ENCODE measurements around the gene COL5A1.

COL5A1 gene

GRCh38 chr9:134641173-134641989 is at the start of gene COL5A1:
Gene COL5A1 (plus strand): TSS chr9:134641803. CDS start chr9:134642188, 385 bp downstream.
- TF ChIP-seq CTCF (conservative IDR thresholded peaks at IDR 0.05; ENCODE audit: control insufficient read depth, insufficient read depth, low read depth, low read length): no peak
- DNase-seq (ENCODE audit: low read depth): peak; percentile 84
- H3K4me3 ChIP-seq (ENCODE audit: control insufficient read depth, low read depth, low read length): peak within 1 kb of the TSS; percentile 80

- H3K4me3 ChIP-seq (ENCODE audit: control insufficient read depth, low read depth, low read length): no peak overlapping the region
- peak; percentile 94 for DNase-seq (ENCODE audit: low read depth)
- no peak for TF ChIP-seq CTCF (conservative IDR thresholded peaks at IDR 0.05; ENCODE audit: control insufficient read depth, insufficient read depth, low read depth, low read length)
These were observed 49.4 kb upstream of the COL5A1 start for GRCh38 chr9:134592018-134592818.

- no peak overlapping the region for H3K4me3 ChIP-seq (ENCODE audit: control insufficient read depth, low read depth, low read length)
- TF ChIP-seq CTCF (conservative IDR thresholded peaks at IDR 0.05; ENCODE audit: control insufficient read depth, insufficient read depth, low read depth, low read length): no peak
- no peak for DNase-seq (ENCODE audit: low read depth)
These were observed 48.8 kb upstream of the COL5A1 start for GRCh38 chr9:134592819-134593200.

- no peak for DNase-seq (ENCODE audit: low read depth)
- TF ChIP-seq CTCF (conservative IDR thresholded peaks at IDR 0.05; ENCODE audit: control insufficient read depth, insufficient read depth, low read depth, low read length): no peak
- no peak overlapping the region for H3K4me3 ChIP-seq (ENCODE audit: control insufficient read depth, low read depth, low read length)
These were observed 48.1 kb upstream of the COL5A1 start for GRCh38 chr9:134593286-134594077.

GRCh38 chr9:134594078-134594941 is 47.3 kb upstream of the COL5A1 start:
- TF ChIP-seq CTCF (conservative IDR thresholded peaks at IDR 0.05; ENCODE audit: control insufficient read depth, insufficient read depth, low read depth, low read length): no peak
- no peak overlapping the region for H3K4me3 ChIP-seq (ENCODE audit: control insufficient read depth, low read depth, low read length)
- no peak for DNase-seq (ENCODE audit: low read depth)
